Spinal cord (tissue), 10 donors: ENCODE results near the gene CAPN1. TPM values are rescaled to one million over a fixed set of nuclear protein-coding genes. Genes with fewer than 3 reads are reported as not detected.
"Not testable (repeated sequence)": the region's sequence is repeated elsewhere in the genome, so short reads cannot be mapped to it uniquely, and the experiment has no call there.

Experiments used
- DNase-seq, 6 donors: peaks; one replicate each; pipeline versions ENCODE4 v3.0.0 to v3.0.0-alpha.2; 2013 to 2015; ENCODE audit warnings: low spot score in 6 of 6, low read depth in 4 of 6
- H3K27ac ChIP-seq: one replicate; pipeline ENCODE4 v1.5.1; 2013; ENCODE audit warnings: low read depth, low read length, control low read depth
- H3K27me3 ChIP-seq: one replicate; pipeline ENCODE4 v1.6.1; 2013; ENCODE audit warnings: low read length; ENCODE audit not compliant: control insufficient read depth, insufficient read depth
- H3K36me3 ChIP-seq: one replicate; pipeline ENCODE4 v1.6.1; 2013; ENCODE audit warnings: low read length; ENCODE audit not compliant: control insufficient read depth, insufficient read depth
- H3K4me1 ChIP-seq: one replicate; pipeline ENCODE4 v1.6.1; 2013; ENCODE audit warnings: low read length; ENCODE audit not compliant: control insufficient read depth, insufficient read depth
- H3K4me3 ChIP-seq: one replicate; pipeline ENCODE4 v1.5.1; 2013; ENCODE audit warnings: low read depth, low read length, control low read depth
- H3K9me3 ChIP-seq: one replicate; pipeline ENCODE4 v1.6.1; 2013; ENCODE audit warnings: low read length; ENCODE audit not compliant: control insufficient read depth, insufficient read depth
- WGBS: methylation state at CpG from one replicate; pipeline ENCODE4 v1.1.5; 2013; ENCODE audit warnings: missing lambda C conversion rate; ENCODE audit not compliant: insufficient coverage; 5-methylcytosine and 5-hydroxymethylcytosine counted together
- polyA plus RNA-seq, 2 donors: library from polyadenylated mRNA; unstranded; fragments of 120-200 nt; gene quantifications; one replicate each; pipeline ENCODE4 v1.2.1, GENCODE V29; 2013; ENCODE audit not compliant: insufficient read length in 2 of 2
- total RNA-seq, 2 donors: library from RNA; depleted of rRNA in 1 of 2; stranded (reverse); fragments of 120-200 nt in 1 of 2; fragments of >200 nt in 1 of 2; gene quantifications; one replicate each; pipeline versions ENCODE4 v1.2.3 to v1.2.4, GENCODE V29; 2013 to 2014
- donor health status: healthy.

Gene CAPN1
- total and polyA plus RNA-seq, 4 donors: 48.0 to 115 (median 84.4) TPM

DNA sequence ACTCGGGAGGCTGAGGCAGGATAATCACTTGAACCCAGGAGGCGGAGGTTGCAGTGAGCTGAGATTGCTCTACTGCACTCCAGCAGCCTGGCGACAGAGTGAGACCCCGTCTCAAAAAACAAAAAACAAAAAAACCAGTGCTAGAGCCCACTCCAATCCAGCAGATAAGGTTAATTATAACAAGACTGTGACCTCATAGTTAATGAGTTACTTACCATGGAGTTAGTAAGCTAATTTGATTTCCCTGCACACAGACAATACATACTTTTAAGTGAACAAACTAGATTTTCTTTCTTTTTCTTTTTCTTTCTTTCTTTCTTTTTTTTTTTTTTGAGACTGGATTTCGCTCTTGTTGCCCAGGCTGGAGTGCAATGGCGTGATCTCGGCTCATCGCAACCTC, 63.3 kb downstream of the CAPN1 start:
- 96% methylated on average over 2 of the region's 8 CpGs for WGBS
- DNase-seq, H3K4me1 ChIP-seq: not testable (repeated sequence)

DNA sequence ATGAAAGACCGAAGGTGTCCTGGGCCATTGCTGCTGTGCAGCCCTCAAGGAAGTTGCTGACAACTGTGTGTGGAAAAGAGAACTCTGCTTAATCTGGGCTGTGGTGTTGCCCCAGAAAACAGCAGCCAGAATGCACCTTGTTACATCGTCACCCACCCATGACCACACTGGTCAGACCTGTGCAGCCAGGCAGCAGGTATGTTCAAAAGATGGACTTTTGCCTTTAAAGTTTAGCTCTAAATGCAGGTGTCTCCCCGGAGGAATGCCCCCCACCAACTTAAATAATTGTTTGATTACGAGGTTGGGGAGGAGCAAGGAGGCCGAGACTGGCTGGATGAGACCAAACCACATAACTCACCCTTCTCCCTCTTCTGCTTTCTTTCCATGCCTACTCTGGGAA, 64.8 kb downstream of the CAPN1 start:
- Histone ChIP-seq H3K4me1 (no peaks in the 10 kb centered on the region), H3K27me3 (no peaks in the 10 kb centered on the region), H3K4me3 (no peak overlapping the region), H3K36me3 (no peaks in the 10 kb centered on the region), H3K9me3 (no peaks in the 10 kb centered on the region), H3K27ac (no peak overlapping the region)
- DNase-seq: no peak
- 79% methylated on average over 2 of the region's 5 CpGs for WGBS

More for the DNA sequence above, 63.3 kb downstream of the CAPN1 start:
- not testable (repeated sequence) for H3K9me3 ChIP-seq, H3K4me3 ChIP-seq, H3K36me3 ChIP-seq, H3K27ac ChIP-seq, H3K27me3 ChIP-seq

DNA sequence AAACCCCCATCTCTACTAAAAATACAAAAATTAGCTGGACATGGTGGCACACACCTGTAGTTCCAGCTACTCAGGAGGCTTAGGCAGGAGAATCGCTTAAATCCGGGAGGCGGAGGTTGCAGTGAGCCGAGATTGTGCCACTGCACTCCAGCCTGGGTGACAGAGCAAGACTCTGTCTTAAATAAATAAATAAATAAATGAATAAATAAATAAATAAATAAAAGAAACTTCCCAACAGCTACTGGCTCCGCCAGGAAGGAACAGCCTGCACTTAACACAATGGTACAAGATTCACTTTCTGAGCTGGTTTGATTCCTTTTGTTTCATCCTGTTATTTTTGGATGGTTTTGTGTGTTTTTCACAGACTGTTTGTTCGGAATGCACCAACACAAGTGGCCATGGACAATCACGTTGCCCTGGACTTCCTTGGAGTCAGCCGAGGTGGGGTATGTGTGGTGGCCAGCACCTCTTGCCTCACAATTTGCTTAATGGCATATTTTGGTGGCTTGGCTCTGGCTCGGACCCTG, 66.5 kb downstream of the CAPN1 start:
- H3K9me3 ChIP-seq, H3K4me1 ChIP-seq, H3K4me3 ChIP-seq, DNase-seq, H3K27ac ChIP-seq, H3K36me3 ChIP-seq, H3K27me3 ChIP-seq: not testable (repeated sequence)
- 85% methylated on average over 3 of the region's 9 CpGs for WGBS

DNA sequence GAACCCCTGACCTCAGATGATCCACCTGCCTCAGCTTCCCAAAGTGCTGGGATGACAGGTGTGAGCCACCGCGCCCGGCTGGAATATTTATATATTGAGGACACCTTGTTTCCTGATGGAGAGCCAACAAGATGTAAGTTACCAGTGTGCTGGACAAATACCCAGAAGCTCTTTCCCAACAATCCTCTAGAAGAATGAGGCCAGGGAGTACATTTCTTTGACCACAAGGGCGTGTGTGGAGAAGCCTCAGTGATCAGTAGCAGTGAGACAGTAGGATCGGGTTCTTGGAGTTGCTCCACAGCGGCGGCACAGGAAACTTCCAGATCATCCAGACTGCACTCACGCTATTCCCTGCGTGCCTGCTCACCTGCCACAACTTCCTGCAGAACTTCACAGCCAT, 69.7 kb downstream of the CAPN1 start:
- H3K9me3 ChIP-seq: no peaks in the 10 kb centered on the region
- H3K4me1 ChIP-seq: no peaks in the 10 kb centered on the region
- WGBS: 84% methylated on average over 6 of the region's 9 CpGs
- no peak overlapping the region for H3K4me3 ChIP-seq
- no peaks in the 10 kb centered on the region for H3K36me3 ChIP-seq
- no peak for DNase-seq
- H3K27ac ChIP-seq: no peak overlapping the region
- no peaks in the 10 kb centered on the region for H3K27me3 ChIP-seq

DNA sequence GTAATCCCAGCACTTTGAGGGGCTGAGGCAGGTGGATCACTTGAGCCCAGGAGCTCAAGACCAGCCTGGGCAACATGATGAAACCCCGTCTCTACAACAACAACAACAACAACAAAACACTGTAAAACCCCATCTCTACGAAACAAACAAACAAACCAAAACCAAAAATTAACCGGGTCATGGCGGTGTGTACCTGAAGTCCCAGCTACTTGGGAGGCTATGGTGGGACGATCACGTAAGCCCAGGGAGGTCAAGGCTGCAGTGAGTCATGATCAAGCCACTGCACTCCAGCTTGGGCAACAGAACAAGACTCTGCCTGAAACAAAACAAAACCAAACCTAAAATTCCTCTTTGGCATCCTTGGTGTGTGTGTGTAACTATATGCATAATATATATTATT, 73.0 kb downstream of the CAPN1 start:
- DNase-seq: no peak
- no peak overlapping the region for H3K27ac ChIP-seq
- no peaks in the 10 kb centered on the region for H3K4me1 ChIP-seq
- H3K27me3 ChIP-seq: no peaks in the 10 kb centered on the region
- H3K9me3 ChIP-seq: no peaks in the 10 kb centered on the region
- H3K4me3 ChIP-seq: no peak overlapping the region
- no peaks in the 10 kb centered on the region for H3K36me3 ChIP-seq
- WGBS: 98% methylated on average over 6 of the region's 6 CpGs

DNA sequence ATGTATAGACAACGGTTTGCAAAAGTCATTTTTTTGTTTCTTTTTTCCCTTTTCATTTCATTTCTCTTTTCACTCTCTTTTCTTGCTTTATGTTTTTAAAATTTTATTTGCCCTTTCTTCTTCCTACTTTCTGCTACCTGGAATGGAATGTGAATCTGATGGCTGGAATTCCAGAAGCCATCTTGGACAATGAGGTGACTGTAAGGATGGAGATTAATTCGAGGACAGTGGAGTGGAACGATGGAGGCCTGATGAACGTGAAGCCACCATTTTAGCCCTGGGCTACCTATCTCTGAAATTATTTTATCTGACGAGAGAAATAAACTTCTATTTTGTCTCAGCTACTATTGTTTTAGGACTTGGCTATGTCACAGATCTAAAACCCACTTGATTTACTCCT, 77.3 kb downstream of the CAPN1 start:
- Histone ChIP-seq H3K4me1 (peaks cover 14% of the 10 kb centered on the region), H3K27me3 (no peaks in the 10 kb centered on the region), H3K36me3 (no peaks in the 10 kb centered on the region), H3K27ac (no peak overlapping the region), H3K9me3 (no peaks in the 10 kb centered on the region), H3K4me3 (no peak overlapping the region)
- WGBS: no CpG with 5 or more reads among the region's 5 CpGs
- DNase-seq: no peak

DNA sequence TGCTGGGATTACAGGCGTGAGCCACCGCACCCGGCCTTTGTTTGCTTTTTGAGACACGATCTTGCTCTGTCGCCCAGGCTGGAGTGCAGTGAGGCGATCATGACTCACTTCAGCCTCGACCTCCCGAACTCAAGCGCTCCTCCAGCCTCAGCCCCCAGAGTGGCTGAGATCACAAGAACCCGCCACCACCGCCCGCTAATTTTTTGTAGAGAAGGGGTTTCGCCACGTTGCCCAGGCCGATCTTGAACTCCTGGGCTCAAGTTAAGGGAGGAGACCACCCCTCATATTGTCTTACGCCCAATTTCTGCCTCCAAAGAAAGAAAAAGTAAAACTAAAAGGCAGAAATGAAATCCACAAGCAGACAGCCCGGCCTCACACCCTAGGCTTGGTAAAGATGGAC, 78.6 kb downstream of the CAPN1 start:
- WGBS: 97% methylated on average over 12 of the region's 17 CpGs
- H3K36me3 ChIP-seq: no peaks in the 10 kb centered on the region
- H3K27me3 ChIP-seq: no peaks in the 10 kb centered on the region
- peaks cover 14% of the 10 kb centered on the region for H3K4me1 ChIP-seq
- no peak overlapping the region for H3K27ac ChIP-seq
- no peak overlapping the region for H3K4me3 ChIP-seq
- H3K9me3 ChIP-seq: no peaks in the 10 kb centered on the region
- no peak for DNase-seq

DNA sequence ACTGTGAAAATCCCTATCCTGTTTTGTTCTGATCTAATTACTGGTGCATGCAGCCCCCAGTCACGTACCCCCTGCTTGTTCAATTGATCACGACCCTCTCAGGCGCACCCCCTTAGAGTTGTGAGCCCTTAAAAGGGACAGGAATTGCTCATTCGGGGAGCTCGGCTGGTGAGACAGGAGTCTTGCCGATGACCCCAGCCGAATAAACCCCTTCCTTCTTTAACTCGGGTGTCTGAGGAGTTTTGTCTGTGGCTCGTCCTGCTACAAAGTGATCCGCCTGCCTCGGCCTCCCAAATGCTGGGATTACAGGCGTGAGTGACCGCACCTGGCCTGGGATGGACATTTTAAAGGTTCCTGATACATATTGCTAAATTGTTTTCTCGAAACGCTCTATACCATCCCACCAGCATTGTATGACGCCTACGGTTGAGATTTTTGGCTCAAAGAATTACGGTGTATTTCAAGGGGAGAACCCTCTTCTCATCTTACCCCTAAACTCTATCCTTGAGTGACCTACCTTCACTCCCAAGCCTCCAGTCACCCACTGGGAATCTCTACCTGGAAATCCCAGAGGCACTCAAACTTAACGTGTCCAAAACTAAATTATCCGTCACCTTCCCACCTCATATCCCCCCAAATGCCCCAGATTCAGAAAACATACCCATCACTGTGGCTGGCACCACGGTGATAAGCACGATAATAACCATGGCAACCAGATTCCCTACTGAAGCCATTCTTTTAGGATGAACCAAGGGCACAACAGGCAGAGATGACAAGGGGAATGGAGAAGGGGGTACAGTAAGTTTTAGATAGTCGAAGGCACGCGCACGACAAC, 79.2 kb downstream of the CAPN1 start:
- Histone ChIP-seq H3K27me3 (no peaks in the 10 kb centered on the region), H3K4me1 (peaks cover 14% of the 10 kb centered on the region), H3K27ac (peak overlapping the region; percentile 79), H3K4me3 (peak overlapping the region; percentile 82), H3K9me3 (no peaks in the 10 kb centered on the region), H3K36me3 (no peaks in the 10 kb centered on the region)
- 65% methylated on average over 19 of the region's 26 CpGs for WGBS
- peak in 1 of 6 donors; percentile 31 for DNase-seq
